ENCODE results near the gene FLNB. TPM values are rescaled to one million over a fixed set of nuclear protein-coding genes. Genes with fewer than 3 reads are reported as not detected.

The FLNB gene
- total RNA-seq, 1 donor from 2014 or later, result 83.3 TPM

- Histone ChIP-seq H3K27me3 (ENCODE audit: low read depth) (no peaks in the 10 kb centered on the region), H3K4me1 (peaks cover 7% of the 10 kb centered on the region), H3K27ac (no peak overlapping the region), H3K4me3 (no peak overlapping the region), H3K9me3 (no peaks in the 10 kb centered on the region), H3K36me3 (no peaks in the 10 kb centered on the region)
- ATAC-seq, result no peak
- DNase-seq, result no peak
- intact Hi-C loops (cut with DNase I), result no loop called here
- TF ChIP-seq, protein P1, sequence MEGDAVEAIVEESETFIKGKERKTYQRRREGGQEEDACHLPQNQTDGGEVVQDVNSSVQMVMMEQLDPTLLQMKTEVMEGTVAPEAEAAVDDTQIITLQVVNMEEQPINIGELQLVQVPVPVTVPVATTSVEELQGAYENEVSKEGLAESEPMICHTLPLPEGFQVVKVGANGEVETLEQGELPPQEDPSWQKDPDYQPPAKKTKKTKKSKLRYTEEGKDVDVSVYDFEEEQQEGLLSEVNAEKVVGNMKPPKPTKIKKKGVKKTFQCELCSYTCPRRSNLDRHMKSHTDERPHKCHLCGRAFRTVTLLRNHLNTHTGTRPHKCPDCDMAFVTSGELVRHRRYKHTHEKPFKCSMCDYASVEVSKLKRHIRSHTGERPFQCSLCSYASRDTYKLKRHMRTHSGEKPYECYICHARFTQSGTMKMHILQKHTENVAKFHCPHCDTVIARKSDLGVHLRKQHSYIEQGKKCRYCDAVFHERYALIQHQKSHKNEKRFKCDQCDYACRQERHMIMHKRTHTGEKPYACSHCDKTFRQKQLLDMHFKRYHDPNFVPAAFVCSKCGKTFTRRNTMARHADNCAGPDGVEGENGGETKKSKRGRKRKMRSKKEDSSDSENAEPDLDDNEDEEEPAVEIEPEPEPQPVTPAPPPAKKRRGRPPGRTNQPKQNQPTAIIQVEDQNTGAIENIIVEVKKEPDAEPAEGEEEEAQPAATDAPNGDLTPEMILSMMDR (IDR thresholded peaks at IDR 0.05), result no peak
These were observed 21.8 kb downstream of the FLNB start for GRCh38 chr3:58029842-58030584.

- H3K36me3 ChIP-seq, result no peaks in the 10 kb centered on the region
- TF ChIP-seq, protein P1 (IDR thresholded peaks at IDR 0.05), result no peak
- H3K4me3 ChIP-seq, result no peak overlapping the region
- H3K27ac ChIP-seq, result no peak overlapping the region
- H3K4me1 ChIP-seq, result peaks cover 10% of the 10 kb centered on the region
- intact Hi-C loops (cut with DNase I), result no loop called here
- no peaks in the 10 kb centered on the region for H3K9me3 ChIP-seq
- DNase-seq (no peak), ATAC-seq (no peak)
- no peaks in the 10 kb centered on the region for H3K27me3 ChIP-seq (ENCODE audit: low read depth)
These were observed 24.0 kb downstream of the FLNB start for GRCh38 chr3:58032186-58032585.

DNA sequence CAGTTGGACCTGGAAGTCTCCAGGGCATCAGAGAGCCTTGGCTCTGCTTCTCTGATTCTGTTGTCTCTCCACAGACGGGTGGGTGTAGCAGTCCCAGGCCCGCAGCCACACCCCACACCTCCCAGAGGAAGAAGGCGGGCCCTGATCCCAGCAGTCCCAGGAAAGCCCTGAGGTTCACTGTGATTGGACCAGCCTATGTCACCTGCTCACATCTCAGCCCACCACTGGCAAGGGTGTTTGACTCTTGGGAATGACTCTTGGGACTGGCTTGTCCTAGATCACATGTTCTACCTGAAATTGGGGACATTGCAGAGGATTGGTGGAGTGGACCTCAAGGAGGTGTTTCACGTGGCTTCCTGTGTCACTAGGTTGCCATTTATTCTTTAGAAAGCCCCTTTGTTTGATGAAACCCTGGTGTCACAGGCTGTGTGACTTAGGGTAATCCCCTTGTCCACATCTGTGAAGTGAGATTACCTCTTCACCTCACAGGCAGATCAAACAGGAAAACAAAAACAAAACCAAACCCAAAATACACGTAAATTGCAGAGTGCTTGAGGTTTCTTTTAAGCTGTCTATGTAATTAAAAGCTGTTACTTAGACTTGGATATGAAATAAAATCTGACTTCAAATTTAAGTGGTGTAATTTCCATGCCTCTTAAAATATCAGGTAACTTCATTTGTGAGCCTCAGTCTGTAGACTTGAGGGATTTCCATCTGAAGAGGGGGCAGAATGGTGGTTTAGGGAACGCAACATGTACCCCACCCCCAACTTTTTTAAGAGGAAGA is 26.7 kb downstream of the FLNB start:
- ATAC-seq (peak; percentile 15 to 27), DNase-seq (no peak)
- H3K4me1 ChIP-seq, result peaks cover 15% of the 10 kb centered on the region
- H3K27ac ChIP-seq, result no peak overlapping the region
- H3K9me3 ChIP-seq, result no peaks in the 10 kb centered on the region
- intact Hi-C loops (cut with DNase I), result no loop called here
- TF ChIP-seq, protein P1 (IDR thresholded peaks at IDR 0.05), result no peak
- no peak overlapping the region for H3K4me3 ChIP-seq
- H3K27me3 ChIP-seq (ENCODE audit: low read depth), result no peaks in the 10 kb centered on the region
- no peaks in the 10 kb centered on the region for H3K36me3 ChIP-seq

GRCh38 chr3:58035524-58036255 is 27.5 kb downstream of the FLNB start:
- H3K9me3 ChIP-seq, result no peaks in the 10 kb centered on the region
- ATAC-seq (no peak), DNase-seq (no peak)
- TF ChIP-seq, protein P1 (IDR thresholded peaks at IDR 0.05), result no peak
- H3K27ac ChIP-seq, result no peak overlapping the region
- peaks cover 22% of the 10 kb centered on the region for H3K4me1 ChIP-seq
- intact Hi-C loops (cut with DNase I), result no loop called here
- no peak overlapping the region for H3K4me3 ChIP-seq
- no peaks in the 10 kb centered on the region for H3K27me3 ChIP-seq (ENCODE audit: low read depth)
- no peaks in the 10 kb centered on the region for H3K36me3 ChIP-seq

GRCh38 chr3:58036293-58037032 is 28.2 kb downstream of the FLNB start:
- DNase-seq (no peak), ATAC-seq (no peak)
- Histone ChIP-seq H3K27me3 (ENCODE audit: low read depth) (no peaks in the 10 kb centered on the region), H3K9me3 (no peaks in the 10 kb centered on the region), H3K4me3 (no peak overlapping the region), H3K36me3 (no peaks in the 10 kb centered on the region), H3K4me1 (peaks cover 30% of the 10 kb centered on the region), H3K27ac (no peak overlapping the region)
- TF ChIP-seq, protein P1 (IDR thresholded peaks at IDR 0.05), result no peak
- intact Hi-C loops (cut with DNase I), result no loop called here

Data from lower lobe of right lung (tissue), 2 donors.